Measurements from ENCODE around the gene TNFRSF6B.

- TF ChIP-seq CTCF (IDR thresholded peaks at IDR 0.05) (no peak), POLR2AphosphoS5 (IDR thresholded peaks at IDR 0.05; ENCODE audit: low read depth, low read length) (no peak)
Observed at GRCh38 chr20:63665708-63666107, 30.7 kb upstream of the TNFRSF6B start.

Measured in Panc1 (cell line).